Fibroblast of mammary gland (primary cell): ENCODE results near the gene AGBL4.

ENCODE experiments used
- DNase-seq: peaks from one replicate; pipeline ENCODE4 v3.0.0-alpha.2; 2010; ENCODE audit warnings: low read depth
- H3K4me3 ChIP-seq: 2 replicates; pipeline ENCODE4 v1.5.1; 2011; ENCODE audit warnings: low read depth, mild to moderate bottlenecking, low read length, moderate library complexity; ENCODE audit not compliant: control insufficient read depth
- TF ChIP-seq, protein P1 (sequence below): conservative IDR thresholded peaks from 2 replicates; pipeline ENCODE4 v1.5.1; 2011; ENCODE audit warnings: low read depth, low read length, inconsistent platforms; ENCODE audit not compliant: control insufficient read depth, insufficient read depth

The AGBL4 gene

GRCh38 chr1:48643193-48643592 is 1380.6 kb downstream of the AGBL4 start:
- no peak for DNase-seq
- TF ChIP-seq, protein P1, sequence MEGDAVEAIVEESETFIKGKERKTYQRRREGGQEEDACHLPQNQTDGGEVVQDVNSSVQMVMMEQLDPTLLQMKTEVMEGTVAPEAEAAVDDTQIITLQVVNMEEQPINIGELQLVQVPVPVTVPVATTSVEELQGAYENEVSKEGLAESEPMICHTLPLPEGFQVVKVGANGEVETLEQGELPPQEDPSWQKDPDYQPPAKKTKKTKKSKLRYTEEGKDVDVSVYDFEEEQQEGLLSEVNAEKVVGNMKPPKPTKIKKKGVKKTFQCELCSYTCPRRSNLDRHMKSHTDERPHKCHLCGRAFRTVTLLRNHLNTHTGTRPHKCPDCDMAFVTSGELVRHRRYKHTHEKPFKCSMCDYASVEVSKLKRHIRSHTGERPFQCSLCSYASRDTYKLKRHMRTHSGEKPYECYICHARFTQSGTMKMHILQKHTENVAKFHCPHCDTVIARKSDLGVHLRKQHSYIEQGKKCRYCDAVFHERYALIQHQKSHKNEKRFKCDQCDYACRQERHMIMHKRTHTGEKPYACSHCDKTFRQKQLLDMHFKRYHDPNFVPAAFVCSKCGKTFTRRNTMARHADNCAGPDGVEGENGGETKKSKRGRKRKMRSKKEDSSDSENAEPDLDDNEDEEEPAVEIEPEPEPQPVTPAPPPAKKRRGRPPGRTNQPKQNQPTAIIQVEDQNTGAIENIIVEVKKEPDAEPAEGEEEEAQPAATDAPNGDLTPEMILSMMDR: no peak
- H3K4me3 ChIP-seq: no peak overlapping the region

DNA sequence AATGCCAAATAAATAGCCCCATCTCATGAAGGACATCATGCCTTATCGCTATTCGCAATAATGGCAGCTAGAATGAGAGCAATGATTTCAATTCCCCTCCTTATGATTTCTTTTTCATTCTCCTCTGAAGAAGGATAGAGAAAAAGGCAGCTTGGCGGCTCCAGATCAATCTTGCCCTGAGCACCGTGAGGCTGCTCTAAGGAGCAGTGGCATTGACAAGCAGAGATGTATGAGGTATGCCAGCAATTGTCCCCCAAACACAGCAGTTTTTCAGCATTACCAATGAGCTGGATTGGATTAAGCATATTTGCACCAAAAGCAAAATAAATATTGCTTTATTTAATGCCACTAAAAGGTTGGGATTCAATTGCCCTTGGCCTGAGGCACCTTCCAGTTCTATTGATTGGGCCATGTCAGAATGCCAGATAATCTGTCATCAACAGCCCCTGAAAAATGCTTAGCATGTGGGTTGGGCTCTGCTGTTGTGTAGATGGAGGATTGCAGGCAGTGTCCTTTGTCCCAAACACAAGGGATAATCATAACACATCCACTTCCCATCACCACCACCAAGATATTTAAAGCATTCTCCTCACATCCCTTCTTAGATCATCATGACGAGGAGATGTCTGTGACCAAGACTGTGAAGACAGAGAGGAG is 1382.8 kb downstream of the AGBL4 start:
- no peak for DNase-seq
- TF ChIP-seq, protein P1: no peak
- no peak overlapping the region for H3K4me3 ChIP-seq

- TF ChIP-seq, protein P1: no peak
- no peak for DNase-seq
- no peak overlapping the region for H3K4me3 ChIP-seq
Observed at GRCh38 chr1:48629867-48630266, 1393.9 kb downstream of the AGBL4 start.

GRCh38 chr1:48627486-48627885 is 1396.3 kb downstream of the AGBL4 start:
- no peak overlapping the region for H3K4me3 ChIP-seq
- TF ChIP-seq, protein P1: no peak
- DNase-seq: no peak

- no peak overlapping the region for H3K4me3 ChIP-seq
- TF ChIP-seq, protein P1: no peak
- peak; percentile 8 for DNase-seq
Observed at GRCh38 chr1:48619539-48619938, 1404.2 kb downstream of the AGBL4 start.

DNA sequence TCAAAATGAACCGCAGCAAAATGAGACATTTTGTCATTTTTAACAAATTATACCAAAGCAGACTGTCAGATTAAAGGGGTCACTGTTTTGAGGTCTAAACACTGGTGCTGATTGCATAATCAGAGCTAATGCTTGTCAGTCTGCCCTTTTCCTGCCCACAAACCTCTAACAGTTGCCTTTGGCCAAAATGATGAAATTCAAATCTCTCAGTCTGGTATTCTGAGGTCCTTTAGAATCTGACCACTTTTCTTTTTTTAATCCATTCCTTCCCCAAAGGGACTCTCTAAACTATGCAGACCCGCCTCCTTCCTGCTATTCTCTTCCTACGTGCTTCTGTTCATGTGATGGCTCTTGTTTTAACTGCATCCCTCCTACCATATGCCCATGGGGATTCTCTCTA is 1406.5 kb downstream of the AGBL4 start:
- DNase-seq: peak; percentile 44
- TF ChIP-seq, protein P1: no peak
- H3K4me3 ChIP-seq: no peak overlapping the region

DNA sequence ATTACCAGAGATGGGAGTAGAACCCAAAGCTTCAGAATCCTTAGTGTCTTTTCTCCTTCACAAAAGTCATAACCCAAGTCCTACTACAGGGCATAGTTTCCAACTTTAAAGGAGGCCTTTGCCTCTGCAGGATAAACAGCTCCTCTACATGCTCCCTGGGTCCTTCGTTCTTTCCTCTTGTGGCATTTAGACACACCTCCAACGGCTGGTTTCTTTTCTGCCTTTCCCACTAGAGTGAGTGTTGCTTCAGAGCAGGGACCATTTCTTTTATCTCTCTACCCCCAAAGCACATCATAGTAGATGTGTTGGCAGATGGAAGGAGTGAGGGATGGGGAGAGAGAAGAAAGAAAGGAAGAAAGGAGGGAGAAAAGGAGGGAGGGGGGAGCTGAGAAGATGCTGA is 1407.0 kb downstream of the AGBL4 start:
- TF ChIP-seq, protein P1: no peak
- no peak overlapping the region for H3K4me3 ChIP-seq
- no peak for DNase-seq
